ENCODE measurements around the gene JOSD1. TPM values are rescaled to one million over a fixed set of nuclear protein-coding genes. Genes with fewer than 3 reads are reported as not detected.

Gene JOSD1
- total and polyA plus RNA-seq, 3 donors from 2014 or later = 40.9 to 91.0 (median 70.3) TPM

DNA sequence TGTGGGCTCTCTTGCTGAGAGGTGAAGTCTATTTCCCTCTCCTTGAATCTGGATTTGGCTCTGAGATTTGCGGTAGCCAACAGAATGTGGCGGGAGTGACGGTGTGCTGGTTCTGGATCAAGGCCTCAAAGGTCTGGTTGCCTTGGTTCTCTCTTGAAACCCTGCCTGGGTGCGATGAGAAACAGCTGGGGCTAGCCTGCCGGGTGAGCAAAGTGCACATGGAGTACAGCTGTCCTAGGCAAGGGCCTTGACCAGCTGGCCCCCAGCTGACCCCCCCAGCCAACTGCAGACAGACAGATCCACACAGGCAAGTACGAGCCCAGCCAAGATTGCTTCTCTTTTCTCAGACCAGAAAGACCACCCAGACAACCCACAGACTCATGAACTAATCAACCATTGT lies 44.2 kb upstream of the JOSD1 start:
- no peaks in the 10 kb centered on the region for H3K27me3 ChIP-seq
- no peaks in the 10 kb centered on the region for H3K9me3 ChIP-seq
- H3K4me3 ChIP-seq = no peak overlapping the region
- TF ChIP-seq, protein P1, sequence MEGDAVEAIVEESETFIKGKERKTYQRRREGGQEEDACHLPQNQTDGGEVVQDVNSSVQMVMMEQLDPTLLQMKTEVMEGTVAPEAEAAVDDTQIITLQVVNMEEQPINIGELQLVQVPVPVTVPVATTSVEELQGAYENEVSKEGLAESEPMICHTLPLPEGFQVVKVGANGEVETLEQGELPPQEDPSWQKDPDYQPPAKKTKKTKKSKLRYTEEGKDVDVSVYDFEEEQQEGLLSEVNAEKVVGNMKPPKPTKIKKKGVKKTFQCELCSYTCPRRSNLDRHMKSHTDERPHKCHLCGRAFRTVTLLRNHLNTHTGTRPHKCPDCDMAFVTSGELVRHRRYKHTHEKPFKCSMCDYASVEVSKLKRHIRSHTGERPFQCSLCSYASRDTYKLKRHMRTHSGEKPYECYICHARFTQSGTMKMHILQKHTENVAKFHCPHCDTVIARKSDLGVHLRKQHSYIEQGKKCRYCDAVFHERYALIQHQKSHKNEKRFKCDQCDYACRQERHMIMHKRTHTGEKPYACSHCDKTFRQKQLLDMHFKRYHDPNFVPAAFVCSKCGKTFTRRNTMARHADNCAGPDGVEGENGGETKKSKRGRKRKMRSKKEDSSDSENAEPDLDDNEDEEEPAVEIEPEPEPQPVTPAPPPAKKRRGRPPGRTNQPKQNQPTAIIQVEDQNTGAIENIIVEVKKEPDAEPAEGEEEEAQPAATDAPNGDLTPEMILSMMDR (IDR thresholded peaks at IDR 0.05) = no peak
- no peak for TF ChIP-seq POLR2A (IDR thresholded peaks at IDR 0.05)
- H3K27ac ChIP-seq = no peak overlapping the region
- WGBS, 2 donors = 67 to 83% methylated on average over 1 to 6 of the region's 6 CpGs
- DNase-seq = no peak
- intact Hi-C loops (cut with DNase I; ENCODE audit: low total_unique reads) = no loop called here
- H3K4me1 ChIP-seq = peaks cover 13% of the 10 kb centered on the region
- no peaks in the 10 kb centered on the region for H3K36me3 ChIP-seq (ENCODE audit: low read depth, missing control alignments)

DNA sequence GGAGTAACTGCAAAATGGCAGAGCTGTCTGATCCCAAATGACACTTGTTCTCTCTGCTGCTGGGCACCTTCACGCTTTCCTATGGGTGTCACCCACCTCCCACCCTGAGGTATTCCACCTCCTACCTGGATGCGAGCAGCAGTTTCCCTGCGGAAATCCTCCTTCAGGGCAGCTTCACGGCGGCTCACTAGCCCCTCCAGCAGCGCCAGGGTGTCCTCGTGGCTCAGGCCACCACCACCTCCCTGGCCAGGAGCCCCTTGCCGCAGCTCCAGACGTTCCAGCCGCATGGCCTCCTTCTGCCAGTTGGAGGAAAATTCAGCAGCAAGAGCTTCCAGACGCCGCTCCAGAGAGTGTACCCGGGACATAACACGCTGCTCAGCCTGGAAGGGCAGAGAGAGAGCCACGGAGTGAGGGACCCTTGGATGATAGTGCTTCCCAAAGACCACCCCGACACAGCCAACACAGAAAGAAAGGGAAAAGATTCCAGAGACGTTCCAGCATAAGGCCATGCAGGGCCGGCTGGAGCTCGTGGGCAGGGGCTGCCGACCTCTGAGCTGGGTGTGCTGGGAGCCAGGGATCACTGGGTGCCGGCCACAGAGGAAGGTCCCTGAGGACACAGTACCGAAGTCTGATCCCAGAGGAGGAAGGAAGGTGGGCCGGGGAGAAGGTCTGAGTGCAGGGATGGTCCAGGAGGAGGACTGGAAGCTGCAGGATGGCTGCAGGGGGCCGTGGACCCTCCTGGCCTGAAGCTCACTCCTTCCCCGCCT lies 41.6 kb upstream of the JOSD1 start:
- TF ChIP-seq POLR2A (IDR thresholded peaks at IDR 0.05) = no peak
- TF ChIP-seq, protein P1 (IDR thresholded peaks at IDR 0.05) = no peak

DNA sequence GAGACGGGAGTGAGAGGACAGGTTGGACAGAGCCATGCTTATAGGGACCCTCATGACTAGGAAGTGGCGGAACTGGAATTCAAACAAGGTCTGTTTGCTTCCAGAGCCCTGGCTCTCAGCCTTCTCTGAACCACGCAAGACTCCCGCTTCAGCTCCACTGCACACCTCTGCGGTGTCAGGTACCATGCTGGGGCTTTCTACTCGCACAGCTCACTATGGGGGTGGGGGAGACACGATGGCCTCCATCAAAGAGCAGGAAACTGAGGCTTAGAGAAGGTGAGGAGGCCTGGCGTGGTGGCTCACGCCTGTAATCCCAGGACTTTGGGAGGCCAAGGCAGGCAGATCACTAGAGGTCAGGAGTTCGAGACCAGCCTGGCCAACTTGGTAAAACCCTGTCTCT lies 40.8 kb upstream of the JOSD1 start:
- 91 to 96% methylated on average over 9 to 10 of the region's 10 CpGs for WGBS, 2 donors
- Histone ChIP-seq H3K27me3 (no peaks in the 10 kb centered on the region), H3K4me1 (no peaks in the 10 kb centered on the region), H3K27ac (no peak overlapping the region), H3K4me3 (no peak overlapping the region), H3K9me3 (no peaks in the 10 kb centered on the region), H3K36me3 (ENCODE audit: low read depth, missing control alignments) (no peaks in the 10 kb centered on the region)
- intact Hi-C loops (cut with DNase I; ENCODE audit: low total_unique reads) = no loop called here
- no peak for TF ChIP-seq POLR2A (IDR thresholded peaks at IDR 0.05)
- TF ChIP-seq, protein P1 (IDR thresholded peaks at IDR 0.05) = no peak
- no peak for DNase-seq

More for the DNA sequence above, 41.6 kb upstream of the JOSD1 start:
- intact Hi-C loops (cut with DNase I; ENCODE audit: low total_unique reads) = no loop called here
- H3K4me3 ChIP-seq = no peak overlapping the region
- no peaks in the 10 kb centered on the region for H3K36me3 ChIP-seq (ENCODE audit: low read depth, missing control alignments)
- no peak for DNase-seq
- H3K27ac ChIP-seq = no peak overlapping the region
- WGBS, 2 donors = 91 to 94% methylated on average over 15 to 25 of the region's 25 CpGs
- no peaks in the 10 kb centered on the region for H3K27me3 ChIP-seq
- H3K9me3 ChIP-seq = no peaks in the 10 kb centered on the region
- no peaks in the 10 kb centered on the region for H3K4me1 ChIP-seq

DNA sequence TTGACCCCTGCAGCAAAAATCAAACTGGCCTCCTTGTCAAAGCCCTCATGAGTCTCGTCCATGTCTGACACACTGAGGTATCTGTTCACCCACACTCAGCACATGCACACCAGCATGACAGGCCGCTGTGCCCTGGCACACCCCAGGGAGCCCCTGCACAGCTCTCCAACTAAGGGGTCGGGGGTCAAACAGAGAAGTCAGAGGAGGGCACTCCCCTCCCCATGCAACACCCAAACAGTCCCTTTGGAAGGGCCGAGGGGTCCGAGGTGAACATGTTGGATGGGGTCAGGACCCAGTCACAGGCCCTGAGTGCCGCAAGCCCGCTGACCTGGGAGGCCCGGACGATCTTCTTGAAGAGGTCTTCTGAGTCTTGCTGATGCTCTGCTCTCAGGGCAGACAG lies 40.4 kb upstream of the JOSD1 start:
- DNase-seq = no peak
- no peak for TF ChIP-seq POLR2A (IDR thresholded peaks at IDR 0.05)
- TF ChIP-seq, protein P1 (IDR thresholded peaks at IDR 0.05) = no peak
- Histone ChIP-seq H3K4me1 (no peaks in the 10 kb centered on the region), H3K4me3 (no peak overlapping the region), H3K27ac (no peak overlapping the region), H3K9me3 (no peaks in the 10 kb centered on the region), H3K36me3 (ENCODE audit: low read depth, missing control alignments) (no peaks in the 10 kb centered on the region), H3K27me3 (no peaks in the 10 kb centered on the region)
- intact Hi-C loops (cut with DNase I; ENCODE audit: low total_unique reads) = no loop called here
- WGBS, 2 donors = 89 to 91% methylated on average over 8 to 9 of the region's 9 CpGs

DNA sequence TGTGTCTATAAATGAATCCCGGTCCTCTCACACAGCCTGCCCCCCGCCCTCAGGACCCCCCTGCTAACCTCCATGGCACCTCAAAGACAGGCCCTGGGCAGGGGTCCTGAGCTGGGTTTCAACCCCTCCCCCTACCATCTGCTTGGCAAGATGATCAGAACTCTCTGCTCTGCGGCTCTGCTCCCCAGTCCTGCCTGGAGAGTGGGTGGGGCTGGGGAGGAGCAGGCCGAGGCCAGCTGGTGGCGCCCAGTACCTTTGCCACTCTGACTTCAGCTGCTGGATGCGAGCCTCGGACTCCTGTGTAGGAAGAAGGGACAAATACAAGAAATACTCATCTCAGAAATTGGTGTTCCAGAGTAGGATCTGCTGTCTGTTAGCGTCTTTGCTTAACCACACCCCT lies 40.0 kb upstream of the JOSD1 start:
- Histone ChIP-seq H3K27ac (no peak overlapping the region), H3K9me3 (no peaks in the 10 kb centered on the region), H3K4me3 (no peak overlapping the region), H3K27me3 (no peaks in the 10 kb centered on the region), H3K36me3 (ENCODE audit: low read depth, missing control alignments) (no peaks in the 10 kb centered on the region), H3K4me1 (no peaks in the 10 kb centered on the region)
- WGBS, 2 donors = 76 to 79% methylated on average over 8 of the region's 8 CpGs
- no peak for DNase-seq
- intact Hi-C loops (cut with DNase I; ENCODE audit: low total_unique reads) = no loop called here
- TF ChIP-seq POLR2A (IDR thresholded peaks at IDR 0.05) = no peak
- TF ChIP-seq, protein P1 (IDR thresholded peaks at IDR 0.05) = no peak

Measured in testis (tissue), 3 donors.